ENCODE results near the gene BLTP1.
"Not testable (repeated sequence)": the region's sequence is repeated elsewhere in the genome, so short reads cannot be mapped to it uniquely, and the experiment has no call there.

Gene BLTP1

GRCh38 chr4:122151982-122152710 lies at the start of gene BLTP1:
Gene BLTP1, plus strand, starts transcription at chr4:122152331. Its CDS starts 18,317 bp downstream, at chr4:122170648.
- DNase-seq = peak; percentile 16 to 93 (median 85)

- DNase-seq = peak in 3 of 56 donors; percentile 1 to 10 (median 4)
These were observed 47.9 kb upstream of the BLTP1 start for GRCh38 chr4:122104184-122104583.

GRCh38 chr4:122107680-122108079 lies 44.5 kb upstream of the BLTP1 start:
- DNase-seq = no peak

- DNase-seq = not testable (repeated sequence)
These were observed 41.8 kb upstream of the BLTP1 start for GRCh38 chr4:122110304-122110703.

GRCh38 chr4:122117743-122118142 lies 34.4 kb upstream of the BLTP1 start:
- DNase-seq = no peak

GRCh38 chr4:122118243-122118642 lies 33.9 kb upstream of the BLTP1 start:
- DNase-seq = no peak

GRCh38 chr4:122119739-122120138 lies 32.4 kb upstream of the BLTP1 start:
- DNase-seq = no peak

- no peak for DNase-seq
These were observed 30.5 kb upstream of the BLTP1 start for GRCh38 chr4:122121593-122121992.

- DNase-seq = no peak
These were observed 30.0 kb upstream of the BLTP1 start for GRCh38 chr4:122122083-122122482.

GRCh38 chr4:122129061-122129460 lies 23.1 kb upstream of the BLTP1 start:
- no peak for DNase-seq

- DNase-seq = no peak
These were observed 20.5 kb upstream of the BLTP1 start for GRCh38 chr4:122131562-122132157.

- no peak for DNase-seq
These were observed 19.2 kb upstream of the BLTP1 start for GRCh38 chr4:122132891-122133290.

- DNase-seq = no peak
These were observed 13.0 kb upstream of the BLTP1 start for GRCh38 chr4:122139139-122139538.

- no peak for DNase-seq
These were observed 11.3 kb upstream of the BLTP1 start for GRCh38 chr4:122140834-122141233.

- DNase-seq = no peak
These were observed 9.4 kb upstream of the BLTP1 start for GRCh38 chr4:122142687-122143086.

- no peak for DNase-seq
These were observed 5.5 kb upstream of the BLTP1 start for GRCh38 chr4:122146652-122147051.

GRCh38 chr4:122150931-122151330 lies 1.2 kb upstream of the BLTP1 start:
- no peak for DNase-seq

- DNase-seq = peak in 47 of 56 donors; percentile 9 to 69 (median 47)
These were observed 638 bp downstream of the BLTP1 start for GRCh38 chr4:122152711-122153226.

- DNase-seq = no peak
These were observed 4.7 kb downstream of the BLTP1 start for GRCh38 chr4:122156819-122157218.

- DNase-seq = no peak
These were observed 11.2 kb downstream of the BLTP1 start for GRCh38 chr4:122163301-122163700.

- DNase-seq = no peak
These were observed 11.6 kb downstream of the BLTP1 start for GRCh38 chr4:122163767-122164166.

- no peak for DNase-seq
These were observed 15.2 kb downstream of the BLTP1 start for GRCh38 chr4:122167369-122167768.

- no peak for DNase-seq
These were observed 18.6 kb downstream of the BLTP1 start for GRCh38 chr4:122170775-122171174.

Measured in nucleus accumbens (tissue), 56 donors.